CD14-positive monocyte (primary cell): ENCODE data around the gene ALOX5. TPM values are rescaled to one million over a fixed set of nuclear protein-coding genes. Genes with fewer than 3 reads are reported as not detected.
A peak's percentile ranks its signal among the peaks of the same experiment; 100 is the strongest.

ENCODE experiments used
- DNase-seq, 3 donors: peaks; one replicate each; pipeline ENCODE4 v3.0.0-alpha.2; 2011 to 2022
- H2AFZ ChIP-seq: 2 replicates; pipeline ENCODE4 v1.6.0; 2012; ENCODE audit warnings: mild to moderate bottlenecking, low read depth, low read length, inconsistent platforms; ENCODE audit not compliant: insufficient read depth, poor library complexity, severe bottlenecking
- H3K27ac ChIP-seq, 2 donors: 1 replicate in 1 of 2; 2 replicates in 1 of 2; pipeline ENCODE4 v1.5.1; 2012 to 2013; ENCODE audit warnings: low read length in 2 of 2, control low read depth in 1 of 2, inconsistent platforms in 1 of 2, low read depth in 1 of 2, mild to moderate bottlenecking in 1 of 2
- H3K27me3 ChIP-seq, 2 donors: one replicate each; pipeline versions ENCODE4 v1.6.0 to v1.6.1; 2011 to 2013; ENCODE audit warnings: low read length in 2 of 2; ENCODE audit not compliant: control insufficient read depth in 2 of 2, insufficient read depth in 2 of 2
- H3K36me3 ChIP-seq, 2 donors: replicated peaks in 1 of 2; 1 replicate in 1 of 2; 2 replicates in 1 of 2; pipeline versions ENCODE4 v1.5.1 to v1.6.1; 2012 to 2013; ENCODE audit warnings: low read length in 2 of 2, control low read depth in 1 of 2, inconsistent platforms in 1 of 2, mild to moderate bottlenecking in 1 of 2; ENCODE audit not compliant: insufficient read depth in 2 of 2, control insufficient read depth in 1 of 2
- H3K4me1 ChIP-seq, 2 donors: 1 replicate in 1 of 2; 2 replicates in 1 of 2; pipeline versions ENCODE4 v1.5.1 to v1.6.1; 2012 to 2013; ENCODE audit warnings: low read length in 2 of 2, control low read depth in 1 of 2, inconsistent platforms in 1 of 2, mild to moderate bottlenecking in 1 of 2, moderate library complexity in 1 of 2; ENCODE audit not compliant: insufficient read depth in 2 of 2, control insufficient read depth in 1 of 2
- H3K4me2 ChIP-seq: replicated peaks from 2 replicates; pipeline ENCODE3; 2012; ENCODE audit warnings: low read length, moderate library complexity, mild to moderate bottlenecking; ENCODE audit not compliant: poor library complexity, severe bottlenecking; ENCODE audit errors: extremely low read depth
- H3K4me3 ChIP-seq, 3 experiments: fragments of 200-600 bp in 1 of 3; sonication (generic) in 1 of 3; replicated peaks in 1 of 3; 1 replicate in 2 of 3; 2 replicates in 1 of 3; pipeline ENCODE4 v1.5.1; 2011 to 2013; ENCODE audit warnings: low read length in 3 of 3, mild to moderate bottlenecking in 3 of 3, control low read depth in 2 of 3, low read depth in 2 of 3, inconsistent platforms in 1 of 3, moderate library complexity in 1 of 3
- H3K79me2 ChIP-seq: 2 replicates; pipeline ENCODE4 v1.6.0; 2012; ENCODE audit warnings: mild to moderate bottlenecking, control low read depth, inconsistent platforms, low read length, moderate library complexity; ENCODE audit not compliant: insufficient read depth
- H3K9ac ChIP-seq: 2 replicates; pipeline ENCODE4 v1.6.0; 2017; ENCODE audit warnings: low read length, mild to moderate bottlenecking; ENCODE audit not compliant: insufficient read depth, poor library complexity, severe bottlenecking
- H3K9me3 ChIP-seq, 2 donors: replicated peaks in 1 of 2; 1 replicate in 1 of 2; 2 replicates in 1 of 2; pipeline versions ENCODE4 v1.5.1 to v1.6.1; 2012 to 2013; ENCODE audit warnings: low read length in 2 of 2, control low read depth in 1 of 2; ENCODE audit not compliant: control insufficient read depth in 1 of 2, insufficient read depth in 1 of 2
- H4K20me1 ChIP-seq: 2 replicates; pipeline ENCODE4 v1.6.0; 2012; ENCODE audit warnings: mild to moderate bottlenecking, low read length, control low read depth, moderate library complexity; ENCODE audit not compliant: insufficient read depth
- H3K27ac Mint-ChIP-seq, 7 donors: one replicate each; pipeline ENCODE4 v1.8.0; 2020; ENCODE audit warnings: mild to moderate bottlenecking in 7 of 7, mixed read lengths in 7 of 7, moderate library complexity in 6 of 7, inconsistent platforms in 2 of 7
- H3K27me3 Mint-ChIP-seq, 3 donors: one replicate each; pipeline ENCODE4 v1.8.0; 2021 to 2022; ENCODE audit warnings: low read depth in 3 of 3, mild to moderate bottlenecking in 3 of 3, mixed read lengths in 3 of 3, moderate library complexity in 3 of 3, inconsistent platforms in 1 of 3
- H3K36me3 Mint-ChIP-seq, 2 donors: one replicate each; pipeline ENCODE4 v1.8.0; 2020; ENCODE audit warnings: mixed read lengths in 2 of 2, inconsistent platforms in 1 of 2, mild to moderate bottlenecking in 1 of 2
- H3K4me1 Mint-ChIP-seq: one replicate; pipeline ENCODE4 v1.8.0; 2020; ENCODE audit warnings: mild to moderate bottlenecking, mixed read lengths
- H3K4me3 Mint-ChIP-seq, 2 donors: one replicate each; pipeline ENCODE4 v1.8.0; 2020; ENCODE audit warnings: mild to moderate bottlenecking in 2 of 2, mixed read lengths in 2 of 2, moderate library complexity in 1 of 2
- H3K9me3 Mint-ChIP-seq, 7 donors: one replicate each; pipeline ENCODE4 v1.8.0; 2020 to 2022; ENCODE audit warnings: mixed read lengths in 7 of 7, mild to moderate bottlenecking in 6 of 7, moderate library complexity in 6 of 7, inconsistent platforms in 2 of 7
- WGBS: methylation state at CpG from one replicate; pipeline ENCODE4 v1.1.5; 2013; ENCODE audit warnings: missing lambda C conversion rate; ENCODE audit not compliant: insufficient coverage; 5-methylcytosine and 5-hydroxymethylcytosine counted together
- intact Hi-C, 2 donors: fragments of 100-400 bp; cut with micrococcal nuclease; formaldehyde crosslinking; loops; one replicate each; pipeline versions ENCODE4 v1.15.0 to v1.15.1; 2023
- polyA plus RNA-seq, 3 donors: library from polyadenylated mRNA; depleted of rRNA in 1 of 3; unstranded in 2 of 3; stranded (reverse) in 1 of 3; fragments of 300-500 nt in 2 of 3; fragments of >200 nt in 1 of 3; fragmentation: Illumina TruSeq in 2 of 3; gene quantifications; 1 replicate in 2 of 3; 2 replicates in 1 of 3; pipeline ENCODE4 v1.2.3, GENCODE V29; 2012 to 2021
- TF ChIP-seq, protein P1 (sequence below): fragments of 200-600 bp; IDR thresholded peaks from one replicate; pipeline ENCODE4 v1.8.0; 2022; ENCODE audit warnings: antibody characterized with exemption, mild to moderate bottlenecking

ALOX5 gene
- polyA plus RNA-seq, 3 donors, result 223 to 918 (median 272) TPM

GRCh38 chr10:45444022-45444421, 70.0 kb downstream of the ALOX5 start:
- Histone ChIP-seq H3K27ac (no peak overlapping the region), H3K36me3 (peaks cover 44 to 74% of the 10 kb centered on the region in 2 donors), H3K4me1 (no peaks in the 10 kb centered on the region), H3K27me3 (no peaks in the 10 kb centered on the region), H3K4me2 (no peak overlapping the region), H3K4me3 (no peak overlapping the region), H4K20me1 (peaks cover 69% of the 10 kb centered on the region), H3K9me3 (no peaks in the 10 kb centered on the region), H3K9ac (no peak overlapping the region), H3K79me2 (no peaks in the 10 kb centered on the region), H2AFZ (no peak overlapping the region)
- no peak overlapping the region for H3K4me3 Mint-ChIP-seq
- WGBS, result 98% methylated on average over 24 of the region's 24 CpGs
- DNase-seq, result no peak
- H3K27me3 Mint-ChIP-seq, result peaks cover 0 to 4% (median 1%) of the 10 kb centered on the region in 3 donors
- H3K36me3 Mint-ChIP-seq, result peaks cover 56 to 68% of the 10 kb centered on the region in 2 donors
- TF ChIP-seq, protein P1, sequence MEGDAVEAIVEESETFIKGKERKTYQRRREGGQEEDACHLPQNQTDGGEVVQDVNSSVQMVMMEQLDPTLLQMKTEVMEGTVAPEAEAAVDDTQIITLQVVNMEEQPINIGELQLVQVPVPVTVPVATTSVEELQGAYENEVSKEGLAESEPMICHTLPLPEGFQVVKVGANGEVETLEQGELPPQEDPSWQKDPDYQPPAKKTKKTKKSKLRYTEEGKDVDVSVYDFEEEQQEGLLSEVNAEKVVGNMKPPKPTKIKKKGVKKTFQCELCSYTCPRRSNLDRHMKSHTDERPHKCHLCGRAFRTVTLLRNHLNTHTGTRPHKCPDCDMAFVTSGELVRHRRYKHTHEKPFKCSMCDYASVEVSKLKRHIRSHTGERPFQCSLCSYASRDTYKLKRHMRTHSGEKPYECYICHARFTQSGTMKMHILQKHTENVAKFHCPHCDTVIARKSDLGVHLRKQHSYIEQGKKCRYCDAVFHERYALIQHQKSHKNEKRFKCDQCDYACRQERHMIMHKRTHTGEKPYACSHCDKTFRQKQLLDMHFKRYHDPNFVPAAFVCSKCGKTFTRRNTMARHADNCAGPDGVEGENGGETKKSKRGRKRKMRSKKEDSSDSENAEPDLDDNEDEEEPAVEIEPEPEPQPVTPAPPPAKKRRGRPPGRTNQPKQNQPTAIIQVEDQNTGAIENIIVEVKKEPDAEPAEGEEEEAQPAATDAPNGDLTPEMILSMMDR, result no peak
- H3K4me1 Mint-ChIP-seq, result no peaks in the 10 kb centered on the region
- H3K27ac Mint-ChIP-seq, result no peak overlapping the region
- intact Hi-C loops, result no loop called here
- H3K9me3 Mint-ChIP-seq, result peaks cover 0 to 3% (median 0%) of the 10 kb centered on the region in 7 donors

DNA sequence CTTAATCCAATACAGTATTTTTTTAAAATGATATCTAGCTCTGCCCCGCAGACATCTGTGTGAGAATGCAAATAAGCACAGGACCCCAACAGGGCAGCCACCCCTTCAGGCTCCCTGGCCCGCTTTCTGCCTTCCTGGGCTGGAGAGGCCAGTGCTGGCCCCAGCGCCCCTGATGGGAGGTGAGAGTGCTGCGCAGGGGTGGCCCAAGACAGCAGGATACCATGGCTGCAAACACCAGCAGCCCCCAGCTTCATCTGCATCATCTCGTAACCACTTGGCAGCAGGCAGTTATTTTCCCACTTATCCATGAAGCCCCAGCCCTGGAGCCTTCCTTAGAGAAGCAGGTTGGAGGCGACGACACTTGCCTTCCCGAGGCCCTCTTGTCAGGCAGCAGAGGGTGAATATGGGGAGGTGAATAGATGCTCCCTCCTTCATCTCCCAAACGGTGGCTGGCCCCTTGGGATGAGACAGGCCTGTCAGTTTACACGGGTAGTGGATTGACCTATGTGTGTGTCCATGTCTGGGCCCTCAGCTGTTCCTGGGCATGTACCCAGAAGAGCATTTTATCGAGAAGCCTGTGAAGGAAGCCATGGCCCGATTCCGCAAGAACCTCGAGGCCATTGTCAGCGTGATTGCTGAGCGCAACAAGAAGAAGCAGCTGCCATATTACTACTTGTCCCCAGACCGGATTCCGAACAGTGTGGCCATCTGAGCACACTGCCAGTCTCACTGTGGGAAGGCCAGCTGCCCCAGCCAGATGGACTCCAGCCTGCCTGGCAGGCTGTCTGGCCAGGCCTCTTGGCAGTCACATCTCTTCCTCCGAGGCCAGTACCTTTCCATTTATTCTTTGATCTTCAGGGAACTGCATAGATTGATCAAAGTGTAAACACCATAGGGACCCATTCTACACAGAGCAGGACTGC, 71.2 kb downstream of the ALOX5 start:
- no peaks in the 10 kb centered on the region for H3K79me2 ChIP-seq
- Mint-ChIP-seq H3K36me3 (peaks cover 45 to 56% of the 10 kb centered on the region in 2 donors), H3K4me1 (no peaks in the 10 kb centered on the region), H3K27ac (peak overlapping the region in 6 of 7 donors; percentile 26 to 72 (median 56)), H3K27me3 (peaks cover 0 to 4% (median 1%) of the 10 kb centered on the region in 3 donors), H3K4me3 (no peak overlapping the region), H3K9me3 (peaks cover 0 to 3% (median 0%) of the 10 kb centered on the region in 7 donors)
- H3K4me3 ChIP-seq, result no peak overlapping the region
- H3K27ac ChIP-seq, result no peak overlapping the region
- no peaks in the 10 kb centered on the region for H3K27me3 ChIP-seq
- H3K9me3 ChIP-seq, result no peaks in the 10 kb centered on the region
- peaks cover 32 to 62% of the 10 kb centered on the region in 2 donors for H3K36me3 ChIP-seq
- no peak overlapping the region for H2AFZ ChIP-seq
- H3K9ac ChIP-seq, result no peak overlapping the region
- peaks cover 56% of the 10 kb centered on the region for H4K20me1 ChIP-seq
- no peak overlapping the region for H3K4me2 ChIP-seq
- TF ChIP-seq, protein P1, result no peak
- intact Hi-C loops, result no loop called here
- no peaks in the 10 kb centered on the region for H3K4me1 ChIP-seq
- WGBS, result 96% methylated on average over 14 of the region's 19 CpGs
- DNase-seq, result no peak
